Hepatocyte (in vitro differentiated cells): ENCODE measurements around the gene C8G. TPM values are rescaled to one million over a fixed set of nuclear protein-coding genes. Genes with fewer than 3 reads are reported as not detected.

Source experiments
- DNase-seq: peaks from one replicate; pipeline ENCODE4 v3.0.0-alpha.2; 2016; ENCODE audit warnings: low spot score
- H2AFZ ChIP-seq: fragments of 200-600 bp; sonication (generic); 2 replicates; pipeline ENCODE4 v1.6.0; 2016; ENCODE audit warnings: antibody characterized with exemption, mild to moderate bottlenecking
- H3K27ac ChIP-seq: fragments of 200-600 bp; sonication (generic); 2 replicates; pipeline ENCODE4 v1.5.1; 2016; ENCODE audit warnings: mild to moderate bottlenecking
- H3K27me3 ChIP-seq: fragments of 200-600 bp; sonication (generic); 2 replicates; pipeline ENCODE4 v1.6.1; 2016
- H3K36me3 ChIP-seq: fragments of 200-600 bp; sonication (generic); replicated peaks from 2 replicates; pipeline ENCODE4 v1.5.1; 2016; ENCODE audit warnings: low read depth; ENCODE audit not compliant: insufficient read depth
- H3K4me1 ChIP-seq: fragments of 200-600 bp; sonication (generic); 2 replicates; pipeline ENCODE4 v1.5.1; 2016; ENCODE audit warnings: mild to moderate bottlenecking, moderate library complexity; ENCODE audit not compliant: insufficient read depth
- H3K4me2 ChIP-seq: fragments of 200-600 bp; sonication (generic); 2 replicates; pipeline ENCODE4 v1.6.0; 2016
- H3K4me3 ChIP-seq: fragments of 200-600 bp; sonication (generic); 2 replicates; pipeline ENCODE4 v1.5.1; 2016; ENCODE audit warnings: mild to moderate bottlenecking
- H3K79me2 ChIP-seq: fragments of 200-600 bp; sonication (generic); 2 replicates; pipeline ENCODE4 v1.6.0; 2017; ENCODE audit warnings: mild to moderate bottlenecking
- H3K9me2 ChIP-seq: fragments of 200-600 bp; sonication (generic); replicated peaks from 2 replicates; pipeline ENCODE4 v1.6.0; 2017; ENCODE audit warnings: mild to moderate bottlenecking; ENCODE audit not compliant: insufficient read depth
- H3K9me3 ChIP-seq: fragments of 200-600 bp; sonication (generic); 2 replicates; pipeline ENCODE4 v1.5.1; 2016; ENCODE audit warnings: low read depth, mild to moderate bottlenecking
- H4K20me1 ChIP-seq: fragments of 200-600 bp; sonication (generic); 2 replicates; pipeline ENCODE4 v1.6.0; 2016; ENCODE audit warnings: mild to moderate bottlenecking; ENCODE audit not compliant: insufficient read depth, poor library complexity, severe bottlenecking
- CTCF ChIP-seq: fragments of 200-600 bp; sonication (generic); IDR thresholded peaks from 2 replicates; pipeline ENCODE4 v1.5.1; 2016; ENCODE audit warnings: antibody characterized with exemption, mild to moderate bottlenecking; ENCODE audit not compliant: poor library complexity
- EZH2 ChIP-seq: fragments of 200-600 bp; sonication (generic); IDR thresholded peaks from 2 replicates; pipeline ENCODE4 v1.6.1; 2016; ENCODE audit warnings: antibody characterized with exemption, mild to moderate bottlenecking, borderline replicate concordance
- EZH2phosphoT487 ChIP-seq: fragments of 200-600 bp; sonication (generic); IDR thresholded peaks from one replicate; pipeline ENCODE4 v1.6.1; 2018; ENCODE audit warnings: antibody characterized with exemption, mild to moderate bottlenecking, low read depth, moderate library complexity; ENCODE audit not compliant: unreplicated experiment, severe bottlenecking
- WGBS: methylation state at CpG from one replicate; pipeline ENCODE4 v1.1.6; 2016; ENCODE audit warnings: low lambda C conversion rate; ENCODE audit errors: missing lambda C conversion rate; 5-methylcytosine and 5-hydroxymethylcytosine counted together
- polyA plus RNA-seq: library from polyadenylated mRNA; unstranded; fragments of >200 nt; fragmentation: Nextera tagmentation; extraction: Ambion mirVana; gene quantifications from 2 replicates; pipeline ENCODE4 v1.2.1, GENCODE V29; 2016
- total RNA-seq: library from RNA; depleted of rRNA; stranded (reverse); fragments of >200 nt; gene quantifications from 2 replicates; pipeline ENCODE4 v1.2.3, GENCODE V29; 2014

Gene C8G
- total and polyA plus RNA-seq, 2 experiments from 2014 or later, result 5.7 to 15.4 TPM

- H3K36me3 ChIP-seq, result no peaks in the 10 kb centered on the region
- H3K4me1 ChIP-seq, result no peaks in the 10 kb centered on the region
- H2AFZ ChIP-seq, result no peak overlapping the region
- TF ChIP-seq EZH2 (no peak), CTCF (no peak), EZH2phosphoT487 (no peak)
- no peaks in the 10 kb centered on the region for H4K20me1 ChIP-seq
- no peaks in the 10 kb centered on the region for H3K79me2 ChIP-seq
- no peaks in the 10 kb centered on the region for H3K27me3 ChIP-seq
- WGBS, result 86% methylated on average over 16 of the region's 17 CpGs
- H3K9me3 ChIP-seq, result no peaks in the 10 kb centered on the region
- H3K4me2 ChIP-seq, result no peak overlapping the region
- H3K27ac ChIP-seq, result no peak overlapping the region
- H3K4me3 ChIP-seq, result no peak overlapping the region
- no peaks in the 10 kb centered on the region for H3K9me2 ChIP-seq
- DNase-seq, result no peak
These were observed 24.1 kb downstream of the C8G start for GRCh38 chr9:136969150-136969549.

- no peak for DNase-seq
- Histone ChIP-seq H3K27ac (no peak overlapping the region), H3K4me3 (no peak overlapping the region), H3K4me1 (no peaks in the 10 kb centered on the region), H3K4me2 (no peak overlapping the region), H3K36me3 (no peaks in the 10 kb centered on the region), H4K20me1 (no peaks in the 10 kb centered on the region), H3K9me3 (no peaks in the 10 kb centered on the region), H3K27me3 (no peaks in the 10 kb centered on the region), H2AFZ (no peak overlapping the region), H3K9me2 (no peaks in the 10 kb centered on the region), H3K79me2 (no peaks in the 10 kb centered on the region)
- 70% methylated on average over 4 of the region's 5 CpGs for WGBS
- TF ChIP-seq EZH2phosphoT487 (no peak), EZH2 (no peak), CTCF (no peak)
These were observed 24.7 kb downstream of the C8G start for GRCh38 chr9:136969774-136970173.

GRCh38 chr9:136970361-136970760 is 25.3 kb downstream of the C8G start:
- Histone ChIP-seq H3K9me3 (no peaks in the 10 kb centered on the region), H3K27me3 (no peaks in the 10 kb centered on the region), H3K9me2 (no peaks in the 10 kb centered on the region), H3K4me3 (no peak overlapping the region), H3K36me3 (no peaks in the 10 kb centered on the region), H3K4me1 (no peaks in the 10 kb centered on the region), H4K20me1 (no peaks in the 10 kb centered on the region), H3K79me2 (no peaks in the 10 kb centered on the region), H3K27ac (no peak overlapping the region), H3K4me2 (no peak overlapping the region), H2AFZ (no peak overlapping the region)
- DNase-seq, result no peak
- WGBS, result 87% methylated on average over 7 of the region's 11 CpGs
- TF ChIP-seq EZH2, result no peak
- TF ChIP-seq CTCF, result no peak
- TF ChIP-seq EZH2phosphoT487, result no peak

- no peak overlapping the region for H2AFZ ChIP-seq
- 82% methylated on average over 14 of the region's 14 CpGs for WGBS
- H3K4me3 ChIP-seq, result no peak overlapping the region
- no peaks in the 10 kb centered on the region for H3K4me1 ChIP-seq
- H3K36me3 ChIP-seq, result no peaks in the 10 kb centered on the region
- no peak for TF ChIP-seq EZH2phosphoT487
- no peak for TF ChIP-seq CTCF
- no peak for TF ChIP-seq EZH2
- no peaks in the 10 kb centered on the region for H3K27me3 ChIP-seq
- no peaks in the 10 kb centered on the region for H3K9me2 ChIP-seq
- no peak for DNase-seq
- H3K9me3 ChIP-seq, result no peaks in the 10 kb centered on the region
- no peaks in the 10 kb centered on the region for H4K20me1 ChIP-seq
- no peaks in the 10 kb centered on the region for H3K79me2 ChIP-seq
- H3K27ac ChIP-seq, result no peak overlapping the region
- no peak overlapping the region for H3K4me2 ChIP-seq
These were observed 26.7 kb downstream of the C8G start for GRCh38 chr9:136971746-136972145.
